HAP-1 (cell line): Measurements from ENCODE around the gene IRF1.

ENCODE experiments used
- DNase-seq, 2 experiments: peaks; one replicate each; pipeline ENCODE4 v3.0.0-alpha.2; 2016 to 2020; ENCODE audit warnings: low spot score in 2 of 2
- H3K27me3 ChIP-seq: fragments of 250-450 bp; sonication (Bioruptor Pico); 2 replicates; pipeline ENCODE4 v1.5.1; 2020; ENCODE audit warnings: low read depth, mild to moderate bottlenecking, moderate library complexity
- H3K36me3 ChIP-seq: fragments of 250-450 bp; sonication (Bioruptor Pico); replicated peaks from 2 replicates; pipeline ENCODE4 v1.5.1; 2020; ENCODE audit warnings: mild to moderate bottlenecking
- H3K4me1 ChIP-seq: fragments of 250-450 bp; sonication (Bioruptor Pico); 2 replicates; pipeline ENCODE4 v1.5.1; 2020; ENCODE audit warnings: mild to moderate bottlenecking
- H3K4me3 ChIP-seq: fragments of 250-450 bp; sonication (Bioruptor Pico); 2 replicates; pipeline ENCODE4 v1.5.1; 2020; ENCODE audit warnings: mild to moderate bottlenecking, moderate library complexity
- H3K9me3 ChIP-seq: fragments of 250-450 bp; sonication (Bioruptor Pico); 2 replicates; pipeline ENCODE4 v1.5.1; 2020; ENCODE audit warnings: mild to moderate bottlenecking, moderate library complexity
- in situ Hi-C: fragments of 300-500 bp; cut with MboI; formaldehyde crosslinking; loops from 3 replicates; pipeline ENCODE4 v1.14.3; 2020; ENCODE audit warnings: low sequenced_read_pairs, inconsistent platforms, mixed read lengths

Gene IRF1

DNA sequence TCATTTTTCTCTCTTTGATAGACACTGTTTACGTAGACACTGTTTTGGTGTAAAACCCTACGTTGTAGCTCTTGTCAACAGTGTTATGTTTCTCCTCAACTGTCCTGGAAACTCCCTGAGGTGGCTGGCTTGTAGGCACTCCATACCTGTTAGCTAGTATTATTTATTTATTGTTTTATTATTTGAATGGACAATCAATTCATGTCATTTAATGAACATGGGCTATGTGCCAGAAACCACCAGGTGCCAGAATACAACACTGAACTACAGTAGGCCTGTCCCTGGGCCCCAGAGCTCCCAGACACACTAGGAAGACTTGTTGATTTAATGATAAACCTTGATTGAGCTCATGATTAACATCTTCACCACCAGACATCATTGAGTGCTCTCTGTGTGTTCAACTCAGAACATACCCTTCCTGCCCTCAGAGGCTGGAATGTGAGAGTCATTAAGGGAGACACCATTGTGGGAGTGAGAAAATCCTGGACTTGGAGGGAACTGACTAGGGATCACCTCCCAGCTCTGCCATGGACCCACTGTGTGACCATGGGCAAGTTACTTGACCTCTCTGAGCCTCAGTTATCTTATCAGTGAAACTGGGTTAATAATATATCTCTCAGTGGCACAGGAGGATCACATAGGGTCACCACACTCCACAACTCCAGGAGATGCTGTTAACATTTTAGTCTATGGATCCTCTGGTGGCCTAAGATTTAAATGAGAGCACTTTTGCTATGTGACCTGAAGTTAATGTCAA, 19.2 kb downstream of the IRF1 start:
- Histone ChIP-seq H3K27me3 (no peaks in the 10 kb centered on the region), H3K4me1 (no peaks in the 10 kb centered on the region), H3K9me3 (no peaks in the 10 kb centered on the region), H3K4me3 (no peak overlapping the region), H3K36me3 (no peaks in the 10 kb centered on the region)
- DNase-seq, result no peak
- in situ Hi-C loops, result no loop called here

DNA sequence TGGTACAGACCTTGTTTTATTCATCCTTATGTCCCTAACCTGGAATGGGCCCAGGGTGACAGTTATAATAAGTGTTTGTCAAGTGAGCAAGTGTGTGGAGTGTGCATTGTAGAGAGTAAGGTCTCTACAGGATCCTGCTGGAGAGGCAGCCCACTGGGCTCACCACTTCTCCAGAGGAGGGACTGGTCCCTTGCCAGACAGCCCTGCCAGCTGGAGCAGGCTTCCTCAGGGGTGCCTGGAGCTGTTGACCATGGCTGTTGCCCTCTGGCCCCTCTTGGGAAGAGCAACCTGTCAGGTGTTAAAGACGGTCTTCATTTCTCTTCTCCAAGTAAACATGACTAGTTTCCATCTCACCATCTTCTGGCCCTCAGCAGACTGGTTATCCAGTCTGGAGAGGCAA, 20.0 kb downstream of the IRF1 start:
- no peaks in the 10 kb centered on the region for H3K36me3 ChIP-seq
- H3K9me3 ChIP-seq, result no peaks in the 10 kb centered on the region
- in situ Hi-C loops, result no loop called here
- no peaks in the 10 kb centered on the region for H3K27me3 ChIP-seq
- H3K4me1 ChIP-seq, result no peaks in the 10 kb centered on the region
- H3K4me3 ChIP-seq, result no peak overlapping the region
- no peak for DNase-seq

DNA sequence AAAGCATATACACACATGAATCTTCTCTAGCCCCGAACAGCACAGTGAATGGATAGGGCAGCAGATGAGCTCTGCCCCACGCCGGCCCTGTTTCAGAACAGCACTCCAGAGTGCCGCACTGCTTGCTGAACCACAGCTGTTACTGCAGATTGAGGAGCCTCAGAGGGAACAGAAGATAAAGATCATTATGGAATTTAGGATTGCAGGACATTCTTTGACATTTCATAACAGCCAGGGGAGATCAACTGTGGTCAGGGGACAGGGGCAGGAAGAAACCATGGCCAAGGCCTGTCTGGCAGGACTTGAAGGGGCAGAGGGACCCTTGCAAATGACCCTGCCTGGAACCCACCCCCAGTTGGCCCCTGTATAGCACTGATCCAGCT, 20.6 kb downstream of the IRF1 start:
- H3K4me1 ChIP-seq, result no peaks in the 10 kb centered on the region
- no peak for DNase-seq
- in situ Hi-C loops, result no loop called here
- no peak overlapping the region for H3K4me3 ChIP-seq
- no peaks in the 10 kb centered on the region for H3K36me3 ChIP-seq
- H3K9me3 ChIP-seq, result no peaks in the 10 kb centered on the region
- no peaks in the 10 kb centered on the region for H3K27me3 ChIP-seq

DNA sequence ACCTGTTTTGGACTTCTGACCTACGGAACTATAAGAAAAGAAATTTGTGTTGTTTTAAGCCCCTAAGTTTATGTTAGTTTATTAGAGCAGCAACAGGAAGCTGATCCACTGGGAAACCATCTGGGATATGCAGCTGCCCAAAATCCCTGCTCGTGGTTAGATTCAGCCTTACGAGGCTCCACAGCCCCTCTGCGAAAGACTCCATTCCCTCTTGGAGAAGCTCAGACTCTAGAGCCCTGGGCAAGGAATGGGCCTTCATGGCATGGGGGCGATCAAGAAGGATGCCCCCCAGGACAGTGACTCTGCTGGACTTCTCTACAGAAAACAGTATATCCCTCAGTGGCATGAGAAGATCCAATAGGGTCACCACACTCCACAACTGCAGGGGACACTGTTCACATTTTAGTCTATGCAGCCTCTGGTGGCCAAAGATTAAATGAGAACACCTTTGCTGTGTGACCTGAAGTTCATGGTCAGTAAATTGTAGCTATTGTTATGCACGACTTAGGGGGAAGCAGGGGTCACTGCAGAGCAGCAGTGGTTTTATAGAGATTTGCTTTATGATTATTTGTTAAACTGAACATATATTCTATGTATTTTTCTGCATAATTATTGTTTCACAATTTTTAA, 21.1 kb downstream of the IRF1 start:
- Histone ChIP-seq H3K9me3 (no peaks in the 10 kb centered on the region), H3K4me1 (no peaks in the 10 kb centered on the region), H3K36me3 (no peaks in the 10 kb centered on the region), H3K4me3 (no peak overlapping the region), H3K27me3 (no peaks in the 10 kb centered on the region)
- in situ Hi-C loops, result no loop called here
- no peak for DNase-seq

DNA sequence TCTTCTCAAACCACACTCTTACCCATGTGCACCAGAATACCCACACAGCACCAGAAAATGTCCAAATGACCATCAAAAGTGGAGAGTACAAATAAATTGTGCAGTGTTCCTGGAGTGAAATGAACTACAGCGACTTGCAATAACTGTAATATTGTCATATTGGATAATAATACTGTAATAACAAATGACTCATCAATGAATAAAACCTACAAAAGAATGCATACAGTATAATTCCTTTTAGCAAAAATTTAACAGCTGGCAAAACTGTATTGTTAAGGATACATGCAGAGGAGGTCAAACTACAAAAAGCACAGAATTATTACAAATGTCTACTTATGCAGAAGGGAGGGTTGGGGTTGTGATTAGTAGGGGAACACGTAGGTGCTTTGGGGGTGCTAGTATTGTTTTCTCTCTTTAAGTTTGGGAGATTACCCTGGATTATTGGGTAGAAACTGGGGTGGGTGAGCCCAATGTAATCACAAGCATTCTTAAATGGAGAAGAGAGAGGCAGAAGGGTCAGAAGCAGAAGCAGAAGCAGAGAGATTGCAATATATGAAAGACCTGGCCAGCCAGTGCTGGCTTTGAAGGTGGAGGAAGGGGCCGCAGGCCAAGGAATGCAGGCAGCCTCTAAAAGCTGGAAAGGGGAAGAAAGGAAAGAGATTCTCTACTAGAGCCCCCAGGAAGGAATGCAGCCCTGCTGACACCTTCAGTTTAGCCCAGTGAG, 21.8 kb downstream of the IRF1 start:
- in situ Hi-C loops, result no loop called here

DNA sequence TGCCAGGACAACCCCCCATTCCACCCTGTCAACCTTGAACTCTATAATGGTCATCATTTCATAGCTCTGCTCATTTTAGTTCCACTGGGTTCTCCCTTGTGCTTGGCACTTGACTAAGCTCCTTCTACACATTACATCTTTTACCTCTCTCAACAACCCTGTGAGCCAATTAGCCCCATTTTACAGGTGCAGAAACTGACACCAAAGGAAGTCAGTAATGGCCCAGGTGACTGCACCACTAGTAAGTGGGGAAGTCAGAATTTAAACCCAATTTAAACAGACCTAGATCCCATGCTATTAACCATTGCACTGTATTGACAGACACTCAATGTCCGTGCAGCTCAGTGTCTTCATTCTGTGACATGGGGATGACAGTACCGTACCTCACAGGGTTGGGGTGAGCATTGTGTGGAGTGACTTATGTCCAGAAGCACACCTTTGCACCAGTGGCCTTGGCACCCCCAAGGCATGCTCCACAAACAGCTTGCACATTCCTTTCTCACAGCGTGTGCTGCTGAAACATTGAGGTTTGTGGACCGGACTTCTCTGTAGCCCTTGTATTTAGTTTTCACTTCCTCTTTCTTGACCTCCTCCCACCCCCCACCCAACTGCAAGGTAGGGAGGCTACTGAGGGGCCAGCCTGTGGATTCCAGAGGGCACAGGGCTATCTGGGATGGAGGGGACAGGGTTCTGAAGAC, 23.1 kb downstream of the IRF1 start:
- in situ Hi-C loops, result no loop called here
- H3K9me3 ChIP-seq, result no peaks in the 10 kb centered on the region
- H3K27me3 ChIP-seq, result no peaks in the 10 kb centered on the region
- DNase-seq, result no peak
- H3K36me3 ChIP-seq, result no peaks in the 10 kb centered on the region
- no peak overlapping the region for H3K4me3 ChIP-seq
- no peaks in the 10 kb centered on the region for H3K4me1 ChIP-seq

More for the DNA sequence above, 21.8 kb downstream of the IRF1 start:
- Histone ChIP-seq H3K9me3 (no peaks in the 10 kb centered on the region), H3K36me3 (no peaks in the 10 kb centered on the region), H3K27me3 (no peaks in the 10 kb centered on the region), H3K4me3 (no peak overlapping the region), H3K4me1 (no peaks in the 10 kb centered on the region)
- no peak for DNase-seq

DNA sequence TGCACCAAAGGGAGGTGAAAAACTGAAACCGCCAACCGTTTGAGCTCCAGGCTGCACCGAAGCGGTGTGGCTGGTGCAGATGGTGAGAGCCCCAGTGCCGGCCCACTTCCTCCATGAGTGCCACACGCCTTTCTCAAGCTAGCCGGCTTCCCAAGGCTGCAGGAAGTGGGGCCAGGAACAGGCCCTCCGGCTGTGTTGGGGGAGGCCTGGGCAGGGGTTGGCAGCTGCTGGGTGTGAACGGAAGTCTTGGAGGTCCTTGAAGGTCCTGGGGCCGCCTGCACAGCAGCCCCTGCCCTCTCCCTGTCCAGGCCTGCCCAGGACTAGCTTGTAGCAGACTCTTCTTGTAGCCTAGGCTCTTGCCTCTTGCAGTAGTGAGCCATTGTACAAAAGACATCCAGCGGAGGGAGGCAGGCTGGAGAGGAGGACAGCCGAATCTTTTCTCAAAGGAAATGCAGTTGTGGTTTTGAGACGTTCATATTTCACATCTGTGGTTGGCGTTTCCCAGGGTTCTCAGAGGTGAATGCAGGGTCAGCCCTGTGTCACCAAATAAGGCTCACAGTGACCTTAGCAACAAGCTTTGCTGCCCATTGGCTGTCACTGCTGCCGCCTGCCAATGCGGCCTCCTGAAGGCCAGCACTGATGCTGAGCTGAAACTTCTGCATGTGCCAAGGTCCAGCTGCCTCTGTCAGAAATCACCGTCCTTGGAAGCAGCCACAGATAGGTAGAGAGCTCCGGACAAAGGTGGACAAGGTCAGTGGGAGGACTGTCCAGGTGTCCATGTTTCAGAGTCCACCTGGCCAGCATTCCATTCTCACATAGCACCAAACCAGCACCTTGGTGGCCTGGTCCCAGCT, 23.9 kb downstream of the IRF1 start:
- no peaks in the 10 kb centered on the region for H3K27me3 ChIP-seq
- no peak overlapping the region for H3K4me3 ChIP-seq
- H3K36me3 ChIP-seq, result no peaks in the 10 kb centered on the region
- in situ Hi-C loops, result no loop called here
- no peaks in the 10 kb centered on the region for H3K4me1 ChIP-seq
- H3K9me3 ChIP-seq, result no peaks in the 10 kb centered on the region
- no peak for DNase-seq

DNA sequence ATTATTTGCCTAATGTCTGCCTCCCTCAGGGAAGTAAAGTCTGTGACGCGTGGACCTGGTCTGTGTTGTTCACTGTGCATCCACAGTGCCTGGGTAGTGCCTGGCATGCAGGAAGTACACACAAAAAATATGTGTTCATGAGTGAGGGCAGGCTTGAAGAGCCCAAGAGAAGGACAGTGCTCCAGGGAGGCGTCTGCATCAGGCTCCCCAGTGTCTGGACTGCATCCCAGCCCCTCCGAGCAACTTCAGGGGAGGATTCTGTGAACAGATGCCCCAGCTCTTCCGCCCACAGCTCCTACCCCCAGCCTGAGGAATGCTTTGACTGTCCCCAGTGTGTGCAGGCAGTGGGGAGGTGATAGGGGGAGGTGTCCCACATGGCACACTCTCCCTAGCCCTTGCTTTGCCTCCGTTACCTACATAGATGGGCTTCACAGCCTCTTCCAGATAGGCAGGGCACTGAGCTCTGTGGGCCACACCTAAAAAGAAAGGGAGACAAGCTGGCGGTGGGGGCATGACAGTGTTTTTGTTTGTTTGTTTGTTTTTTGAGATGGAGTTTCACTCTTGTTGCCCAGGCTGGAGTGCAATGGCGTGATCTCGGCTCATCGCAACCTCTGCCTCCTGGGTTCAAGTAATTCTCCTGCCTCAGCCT, 25.4 kb downstream of the IRF1 start:
- DNase-seq, result no peak
- in situ Hi-C loops, result no loop called here
- H3K9me3 ChIP-seq, result no peaks in the 10 kb centered on the region
- no peaks in the 10 kb centered on the region for H3K4me1 ChIP-seq
- no peak overlapping the region for H3K4me3 ChIP-seq
- no peaks in the 10 kb centered on the region for H3K36me3 ChIP-seq
- H3K27me3 ChIP-seq, result no peaks in the 10 kb centered on the region

DNA sequence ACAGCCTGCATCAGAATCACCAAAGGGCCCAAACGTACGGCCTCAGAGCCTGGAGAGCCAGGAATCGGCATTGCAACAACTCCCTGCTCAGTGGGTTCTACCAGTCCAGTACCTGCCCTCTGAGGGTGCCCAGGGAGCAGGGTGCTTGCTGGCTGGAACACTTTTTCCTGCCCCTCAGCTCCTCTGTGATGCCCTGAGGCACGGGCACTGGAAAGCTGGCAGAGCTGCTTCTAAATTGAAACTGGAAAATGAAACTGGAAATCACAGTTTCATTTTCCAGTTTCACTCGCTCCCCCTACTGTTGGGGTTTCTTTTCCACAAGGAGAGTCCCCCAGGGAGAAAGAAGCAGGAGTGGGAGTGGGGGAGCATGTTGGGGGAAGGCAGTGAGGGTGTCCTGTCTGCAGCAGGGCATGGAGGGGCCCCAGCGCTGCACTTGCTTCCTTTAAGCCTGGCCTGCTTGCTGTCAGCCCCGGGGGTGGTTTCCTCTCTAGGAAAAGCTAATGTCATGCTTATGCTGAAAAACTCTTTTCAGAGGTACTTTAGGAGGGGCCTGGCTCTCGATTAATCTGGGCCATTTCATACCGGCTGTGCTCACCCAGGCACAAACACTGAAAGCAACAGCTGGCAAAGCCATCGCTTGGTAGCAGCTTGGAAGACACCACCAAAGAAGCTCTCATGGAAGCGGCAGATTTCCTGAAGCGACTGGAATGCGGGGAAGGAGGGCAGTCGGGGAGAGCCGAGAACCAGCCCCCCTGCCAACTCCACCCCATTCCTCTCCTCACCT, 26.2 kb downstream of the IRF1 start:
- in situ Hi-C loops, result no loop called here
- Histone ChIP-seq H3K4me1 (no peaks in the 10 kb centered on the region), H3K36me3 (no peaks in the 10 kb centered on the region), H3K27me3 (no peaks in the 10 kb centered on the region), H3K4me3 (no peak overlapping the region), H3K9me3 (no peaks in the 10 kb centered on the region)
- no peak for DNase-seq

DNA sequence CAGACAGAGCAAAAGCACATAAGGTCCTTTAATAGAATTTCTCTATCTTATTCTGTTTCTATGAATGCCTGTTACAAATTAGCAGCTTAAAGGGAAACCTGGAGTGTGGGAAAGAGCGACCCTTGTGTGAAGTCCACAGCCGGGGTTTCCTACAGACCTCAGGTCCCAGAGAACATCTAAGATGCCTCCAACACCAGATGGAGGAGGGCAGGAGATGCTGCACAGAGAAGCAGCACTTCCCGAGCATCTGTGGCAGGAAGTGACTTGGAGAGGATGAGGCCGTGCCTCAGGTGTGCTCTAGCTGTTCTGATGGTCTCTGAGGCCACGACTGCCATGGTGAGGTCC, 26.8 kb downstream of the IRF1 start:
- no peak for DNase-seq
- in situ Hi-C loops, result no loop called here
- H3K9me3 ChIP-seq, result no peaks in the 10 kb centered on the region
- no peak overlapping the region for H3K4me3 ChIP-seq
- no peaks in the 10 kb centered on the region for H3K27me3 ChIP-seq
- H3K36me3 ChIP-seq, result no peaks in the 10 kb centered on the region
- H3K4me1 ChIP-seq, result no peaks in the 10 kb centered on the region

DNA sequence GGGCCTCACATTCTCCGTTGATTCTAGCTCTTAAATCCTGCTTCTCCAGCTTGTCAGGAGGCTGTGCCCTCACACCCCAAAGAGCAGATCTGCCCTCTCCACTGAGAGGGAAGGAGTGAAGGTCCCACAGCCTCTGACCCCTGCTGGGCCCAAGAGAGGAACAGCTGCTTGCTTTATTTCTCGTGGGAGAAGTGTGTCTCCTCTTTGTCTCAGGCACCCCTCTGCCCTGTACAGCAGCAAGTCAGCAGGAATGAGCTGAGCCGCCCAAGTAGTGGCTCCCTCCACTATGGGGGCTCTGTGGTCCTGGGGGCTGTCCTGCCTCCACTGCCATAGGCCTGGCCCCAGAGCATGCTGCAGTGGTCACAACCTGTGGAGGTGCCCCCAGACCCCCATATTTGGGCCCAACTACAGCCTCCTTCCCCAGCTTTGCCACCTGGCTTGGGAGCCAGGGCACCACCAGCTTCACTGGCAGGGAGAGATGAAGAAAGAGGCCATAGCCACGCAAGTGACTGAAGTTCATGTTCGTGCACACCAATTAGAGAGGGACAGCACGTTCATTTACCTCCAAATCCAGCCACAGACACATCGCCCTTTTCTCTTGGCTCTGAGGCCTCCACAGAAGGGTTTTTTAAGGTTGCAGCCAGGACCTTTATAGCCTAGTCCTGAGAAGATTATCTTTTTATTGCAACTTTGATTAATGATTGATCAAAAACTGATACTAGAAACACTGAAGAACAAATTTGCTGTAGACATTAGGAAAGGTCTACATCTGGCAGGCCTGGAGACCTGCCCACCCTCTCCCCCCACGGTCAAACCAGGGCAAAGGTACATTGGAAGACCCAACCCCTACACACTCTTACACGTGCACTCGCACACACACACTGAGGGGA, 27.5 kb downstream of the IRF1 start:
- H3K27me3 ChIP-seq, result no peaks in the 10 kb centered on the region
- H3K4me1 ChIP-seq, result no peaks in the 10 kb centered on the region
- in situ Hi-C loops, result no loop called here
- no peaks in the 10 kb centered on the region for H3K36me3 ChIP-seq
- DNase-seq, result no peak
- no peaks in the 10 kb centered on the region for H3K9me3 ChIP-seq
- H3K4me3 ChIP-seq, result no peak overlapping the region

DNA sequence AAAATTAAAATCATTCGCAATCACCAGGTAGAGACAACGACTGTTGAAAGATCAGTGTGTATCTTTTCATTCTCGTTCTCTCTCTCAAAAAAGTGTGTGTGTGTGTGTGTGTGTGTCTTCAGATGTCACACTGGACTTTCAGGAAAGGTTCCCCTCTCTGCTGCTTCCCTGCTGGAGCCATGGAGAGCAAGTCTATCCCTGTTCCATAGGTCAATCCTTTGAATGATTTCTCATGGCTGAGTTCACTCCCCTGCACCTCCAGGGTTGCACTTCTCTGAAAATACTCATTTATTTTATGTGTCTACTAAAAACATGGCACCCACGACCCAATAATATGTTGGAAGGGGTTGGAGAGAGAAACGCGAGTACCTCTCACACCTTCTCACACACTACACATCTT, 28.2 kb downstream of the IRF1 start:
- in situ Hi-C loops, result no loop called here
- no peak overlapping the region for H3K4me3 ChIP-seq
- H3K36me3 ChIP-seq, result no peaks in the 10 kb centered on the region
- no peaks in the 10 kb centered on the region for H3K27me3 ChIP-seq
- DNase-seq, result no peak
- no peaks in the 10 kb centered on the region for H3K9me3 ChIP-seq
- H3K4me1 ChIP-seq, result no peaks in the 10 kb centered on the region
